ENCODE measurements around the gene RUSF1.
"Not testable (repeated sequence)": the region's sequence is repeated elsewhere in the genome, so short reads cannot be mapped to it uniquely, and the experiment has no call there.

Gene RUSF1

GRCh38 chr16:31513884-31514283 is 5.7 kb upstream of the RUSF1 start:
- no peak for DNase-seq (ENCODE audit: low spot score)
- Histone ChIP-seq H3K27ac (no peak overlapping the region), H3K4me3 (no peak overlapping the region)
- TF ChIP-seq CTCF (IDR thresholded peaks at IDR 0.05), result no peak

- DNase-seq (ENCODE audit: low spot score), result no peak
- TF ChIP-seq CTCF (IDR thresholded peaks at IDR 0.05), result no peak
- no peak overlapping the region for H3K27ac ChIP-seq
- H3K4me3 ChIP-seq, result no peak overlapping the region
Observed at GRCh38 chr16:31513126-31513525, 4.9 kb upstream of the RUSF1 start.

GRCh38 chr16:31508706-31509195 is 560 bp upstream of the RUSF1 start:
- no peak for DNase-seq (ENCODE audit: low spot score)
- no peak for TF ChIP-seq CTCF (IDR thresholded peaks at IDR 0.05)

GRCh38 chr16:31507617-31507928 is 618 bp downstream of the RUSF1 start:
- no peak for DNase-seq (ENCODE audit: low spot score)
- Histone ChIP-seq H3K27ac (peak overlapping the region; percentile 90 to 99), H3K4me3 (peak overlapping the region; percentile 99)

More at GRCh38 chr16:31508706-31509195, 560 bp upstream of the RUSF1 start:
- H3K27ac ChIP-seq, result peak overlapping the region; percentile 90 to 99
- H3K4me3 ChIP-seq, result peak overlapping the region; percentile 99

GRCh38 chr16:31505483-31505882 is 2.7 kb downstream of the RUSF1 start:
- Histone ChIP-seq H3K4me3 (no peak overlapping the region), H3K27ac (no peak overlapping the region)
- TF ChIP-seq CTCF (IDR thresholded peaks at IDR 0.05), result no peak
- DNase-seq (ENCODE audit: low spot score), result no peak

More at GRCh38 chr16:31507617-31507928, 618 bp downstream of the RUSF1 start:
- no peak for TF ChIP-seq CTCF (IDR thresholded peaks at IDR 0.05)

GRCh38 chr16:31504159-31504558 is 4.0 kb downstream of the RUSF1 start:
- Histone ChIP-seq H3K4me3 (no peak overlapping the region), H3K27ac (no peak overlapping the region)
- no peak for TF ChIP-seq CTCF (IDR thresholded peaks at IDR 0.05)
- no peak for DNase-seq (ENCODE audit: low spot score)

GRCh38 chr16:31503555-31503954 is 4.6 kb downstream of the RUSF1 start:
- H3K27ac ChIP-seq; H3K4me3 ChIP-seq; DNase-seq (ENCODE audit: low spot score): not testable (repeated sequence)

- no peak overlapping the region for H3K4me3 ChIP-seq
- no peak overlapping the region for H3K27ac ChIP-seq
- TF ChIP-seq CTCF (IDR thresholded peaks at IDR 0.05), result no peak
- no peak for DNase-seq (ENCODE audit: low spot score)
Observed at GRCh38 chr16:31502981-31503380, 5.2 kb downstream of the RUSF1 start.
